Vagina (tissue), 2 donors: Measurements from ENCODE around the gene CALU. TPM values are rescaled to one million over a fixed set of nuclear protein-coding genes. Genes with fewer than 3 reads are reported as not detected.

Experiments used
- DNase-seq, 2 donors: peaks; one replicate each; pipeline ENCODE4 v3.0.0-alpha.2; 2017; ENCODE audit errors: extremely low spot score in 2 of 2
- H3K27ac ChIP-seq: fragments of 200-600 bp; sonication (generic); one replicate; pipeline ENCODE4 v1.5.1; 2019
- H3K27me3 ChIP-seq: fragments of 200-600 bp; sonication (generic); one replicate; pipeline ENCODE4 v1.5.1; 2019
- H3K36me3 ChIP-seq, 2 donors: fragments of 200-600 bp; sonication (generic); one replicate each; pipeline ENCODE4 v1.5.1; 2017 to 2019
- H3K4me1 ChIP-seq: fragments of 200-600 bp; sonication (generic); one replicate; pipeline ENCODE4 v1.5.1; 2019
- H3K4me3 ChIP-seq, 2 donors: fragments of 200-600 bp; sonication (generic); 1 replicate in 1 of 2; 2 replicates in 1 of 2; pipeline ENCODE4 v1.5.1; 2016 to 2019
- H3K9me3 ChIP-seq: fragments of 200-600 bp; sonication (generic); one replicate; pipeline ENCODE4 v1.5.1; 2019
- CTCF ChIP-seq, 3 experiments: fragments of 450-650 bp in 2 of 3; fragments of 200-600 bp in 1 of 3; sonication (generic) in 1 of 3; IDR thresholded peaks; one replicate each; pipeline ENCODE4 v1.5.1; 2017 to 2019; ENCODE audit warnings: antibody characterized with exemption in 3 of 3, mild to moderate bottlenecking in 2 of 3, moderate library complexity in 2 of 3
- POLR2A ChIP-seq, 2 donors: fragments of 450-650 bp; IDR thresholded peaks; one replicate each; pipeline ENCODE4 v1.6.1; 2017; ENCODE audit warnings: antibody characterized with exemption in 2 of 2, mild to moderate bottlenecking in 2 of 2, moderate library complexity in 2 of 2
- POLR2AphosphoS5 ChIP-seq, 2 donors: sonication (generic); formaldehyde crosslinking; IDR thresholded peaks; one replicate each; pipeline ENCODE4 v1.9.0; 2017; ENCODE audit warnings: antibody characterized with exemption in 2 of 2, mild to moderate bottlenecking in 2 of 2, low read depth in 1 of 2; ENCODE audit not compliant: insufficient read depth in 1 of 2
- intact Hi-C: fragments of 100-400 bp; cut with DNase I; formaldehyde crosslinking; loops from one replicate; pipeline ENCODE4 v1.15.1; 2023
- total RNA-seq: library from RNA; depleted of rRNA; stranded (reverse); fragments of >200 nt; gene quantifications from one replicate; pipeline ENCODE4 v1.2.3, GENCODE V29; 2016

Gene CALU
- total RNA-seq, 1 donor from 2014 or later, result 65.3 TPM

- intact Hi-C loops, result no loop called here
- no peak for TF ChIP-seq POLR2A (IDR thresholded peaks at IDR 0.05)
- no peak for TF ChIP-seq POLR2AphosphoS5 (IDR thresholded peaks at IDR 0.05; ENCODE audit: insufficient read depth in 1 of 2, low read depth in 1 of 2)
- no peak for TF ChIP-seq CTCF (IDR thresholded peaks at IDR 0.05)
- H3K4me3 ChIP-seq, result no peak overlapping the region
- H3K27me3 ChIP-seq, result no peaks in the 10 kb centered on the region
- peaks cover 0 to 4% of the 10 kb centered on the region in 2 donors for H3K36me3 ChIP-seq
- no peaks in the 10 kb centered on the region for H3K4me1 ChIP-seq
- H3K9me3 ChIP-seq, result no peaks in the 10 kb centered on the region
- no peak overlapping the region for H3K27ac ChIP-seq
- no peak for DNase-seq
These were observed 65.3 kb downstream of the CALU start for GRCh38 chr7:128804484-128804883.

- Histone ChIP-seq H3K27me3 (no peaks in the 10 kb centered on the region), H3K9me3 (no peaks in the 10 kb centered on the region), H3K4me1 (no peaks in the 10 kb centered on the region), H3K4me3 (no peak overlapping the region), H3K27ac (no peak overlapping the region), H3K36me3 (peaks cover 0 to 4% of the 10 kb centered on the region in 2 donors)
- intact Hi-C loops, result no loop called here
- no peak for TF ChIP-seq POLR2A (IDR thresholded peaks at IDR 0.05)
- no peak for TF ChIP-seq CTCF (IDR thresholded peaks at IDR 0.05)
- no peak for DNase-seq
These were observed 66.1 kb downstream of the CALU start for GRCh38 chr7:128805225-128805624.

- H3K4me3 ChIP-seq, result no peak overlapping the region
- no peaks in the 10 kb centered on the region for H3K27me3 ChIP-seq
- H3K4me1 ChIP-seq, result no peaks in the 10 kb centered on the region
- H3K9me3 ChIP-seq, result no peaks in the 10 kb centered on the region
- intact Hi-C loops, result no loop called here
- H3K36me3 ChIP-seq, result peaks cover 0 to 4% of the 10 kb centered on the region in 2 donors
- DNase-seq, result no peak
- H3K27ac ChIP-seq, result no peak overlapping the region
- TF ChIP-seq POLR2AphosphoS5 (IDR thresholded peaks at IDR 0.05; ENCODE audit: insufficient read depth in 1 of 2, low read depth in 1 of 2) (no peak), POLR2A (IDR thresholded peaks at IDR 0.05) (no peak), CTCF (IDR thresholded peaks at IDR 0.05) (no peak)
These were observed 68.0 kb downstream of the CALU start for GRCh38 chr7:128807191-128807590.

- Histone ChIP-seq H3K27ac (no peak overlapping the region), H3K4me3 (no peak overlapping the region), H3K9me3 (no peaks in the 10 kb centered on the region), H3K27me3 (no peaks in the 10 kb centered on the region), H3K36me3 (peaks cover 0 to 4% of the 10 kb centered on the region in 2 donors), H3K4me1 (no peaks in the 10 kb centered on the region)
- DNase-seq, result no peak
- TF ChIP-seq POLR2A (IDR thresholded peaks at IDR 0.05) (no peak), CTCF (IDR thresholded peaks at IDR 0.05) (no peak), POLR2AphosphoS5 (IDR thresholded peaks at IDR 0.05; ENCODE audit: insufficient read depth in 1 of 2, low read depth in 1 of 2) (no peak)
- intact Hi-C loops, result no loop called here
These were observed 70.2 kb downstream of the CALU start for GRCh38 chr7:128809363-128809762.

- TF ChIP-seq CTCF (IDR thresholded peaks at IDR 0.05) (no peak), POLR2AphosphoS5 (IDR thresholded peaks at IDR 0.05; ENCODE audit: insufficient read depth in 1 of 2, low read depth in 1 of 2) (no peak), POLR2A (IDR thresholded peaks at IDR 0.05) (no peak)
- Histone ChIP-seq H3K36me3 (peaks cover 0 to under 1% of the 10 kb centered on the region in 2 donors), H3K4me1 (no peaks in the 10 kb centered on the region), H3K27me3 (no peaks in the 10 kb centered on the region), H3K4me3 (no peak overlapping the region), H3K9me3 (no peaks in the 10 kb centered on the region), H3K27ac (no peak overlapping the region)
- intact Hi-C loops, result no loop called here
- DNase-seq, result no peak
These were observed 71.3 kb downstream of the CALU start for GRCh38 chr7:128810473-128810872.
